ENCODE results near the gene DNAH2.

GRCh38 chr17:7688808-7689316 is 28.7 kb upstream of the DNAH2 start:
- TF ChIP-seq CTCF (IDR thresholded peaks at IDR 0.05) (no peak), POLR2A (IDR thresholded peaks at IDR 0.05) (no peak)

All from testis (tissue), 2 donors.